NCI-H2196 (cell line): ENCODE results near the gene FIBCD1.
"Not testable (repeated sequence)": the region's sequence is repeated elsewhere in the genome, so short reads cannot be mapped to it uniquely, and the experiment has no call there.

Experiments used
- DNase-seq: peaks from one replicate; lab custom pipeline; 2025; ENCODE audit not compliant: unreplicated experiment; lab: John Stamatoyannopoulos, UW

The FIBCD1 gene

DNA sequence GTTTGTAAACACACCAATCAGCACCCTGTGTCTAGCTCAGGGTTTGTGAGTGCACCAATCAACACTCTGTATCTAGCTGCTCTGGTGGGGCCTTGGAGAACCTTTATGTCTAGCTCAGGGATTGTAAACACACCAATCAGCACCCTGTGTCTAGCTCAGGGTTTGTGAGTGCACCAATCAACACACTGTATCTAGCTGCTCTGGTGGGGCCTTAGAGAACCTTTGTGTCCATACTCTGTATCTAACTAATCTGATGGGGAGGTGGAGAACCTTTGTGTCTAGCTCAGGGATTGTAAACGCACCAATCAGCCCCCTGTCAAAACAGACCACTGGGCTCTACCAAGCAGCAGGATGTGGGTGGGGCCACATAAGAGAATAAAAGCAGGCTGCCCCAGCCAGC, 28.4 kb downstream of the FIBCD1 start:
- DNase-seq = not testable (repeated sequence)

DNA sequence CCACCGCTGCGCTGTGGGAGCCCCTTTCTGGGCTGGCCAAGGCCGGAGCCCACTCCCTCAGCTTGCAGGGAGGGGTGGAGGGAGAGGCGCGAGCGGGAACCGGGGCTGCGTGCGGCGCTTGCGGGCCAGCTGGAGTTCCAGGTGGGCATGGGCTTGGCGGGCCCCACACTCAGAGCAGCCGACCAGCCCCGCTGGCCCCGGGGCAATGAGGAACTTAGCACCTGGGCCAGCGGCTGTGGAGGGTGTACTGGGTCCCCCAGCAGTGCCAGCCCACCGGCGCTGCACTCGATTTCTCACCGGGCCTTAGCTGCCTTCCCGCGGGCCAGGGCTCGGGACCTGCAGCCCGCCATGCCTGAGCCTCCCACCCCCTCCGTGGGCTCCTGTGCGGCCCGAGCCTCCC, 29.0 kb downstream of the FIBCD1 start:
- not testable (repeated sequence) for DNase-seq

DNA sequence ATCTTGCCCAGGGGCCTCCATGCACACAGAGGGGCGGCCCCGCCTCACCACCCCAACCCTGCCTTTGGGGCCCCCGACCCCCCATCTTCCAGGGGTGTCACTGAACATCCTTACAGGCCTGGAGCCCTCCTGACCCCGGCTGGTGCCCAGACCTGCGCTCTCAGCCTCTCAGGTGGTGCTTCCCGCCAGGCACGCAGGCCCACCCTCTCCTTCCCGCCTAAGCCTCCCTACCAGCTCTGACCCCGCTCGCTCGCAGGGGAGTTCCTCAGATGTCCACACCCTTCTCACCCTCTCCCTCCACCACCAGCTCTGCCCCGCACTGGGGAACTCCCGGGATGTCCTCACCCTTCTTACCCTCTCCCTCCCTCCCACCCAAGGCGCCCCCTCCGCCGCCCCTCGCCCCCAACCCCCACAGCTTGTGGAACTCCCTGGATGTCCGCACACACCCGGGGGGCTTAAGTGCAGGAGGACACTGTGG, 30.1 kb downstream of the FIBCD1 start:
- no peak for DNase-seq

DNA sequence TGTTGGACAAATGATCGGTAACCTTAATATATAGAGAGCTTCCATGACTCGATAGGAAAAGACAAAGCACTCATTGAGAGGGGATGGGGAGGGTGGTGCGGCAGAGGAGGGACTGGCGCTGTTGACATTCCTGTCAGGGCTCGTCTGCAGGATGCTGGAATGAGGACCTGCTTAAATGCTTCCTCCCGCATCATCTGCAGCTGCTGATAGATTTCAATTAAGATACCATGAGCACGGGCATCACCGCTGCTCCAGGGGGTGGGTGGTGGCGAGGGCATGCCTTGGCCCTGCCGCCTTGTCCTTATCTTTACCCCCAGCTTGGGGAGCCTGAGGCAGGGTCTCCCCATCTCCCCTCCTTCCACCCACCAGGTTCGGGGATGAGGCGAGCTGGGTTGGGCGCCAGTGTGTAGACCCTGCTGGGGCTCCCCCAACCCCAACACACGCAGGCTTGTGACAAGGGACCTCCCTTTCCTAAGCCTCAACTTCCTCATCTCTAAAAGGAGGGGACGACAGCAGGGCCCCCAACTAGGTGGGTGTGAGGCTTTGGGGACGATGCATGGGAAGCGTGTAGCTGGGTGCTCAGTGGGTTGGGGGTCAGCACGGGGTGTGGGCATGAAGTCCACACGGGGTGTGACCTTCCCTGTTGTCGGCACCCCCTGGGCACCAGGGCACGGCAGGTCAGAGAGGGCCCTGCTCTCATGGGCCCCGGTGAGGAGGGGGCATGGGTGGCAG, 30.7 kb downstream of the FIBCD1 start:
- no peak for DNase-seq

DNA sequence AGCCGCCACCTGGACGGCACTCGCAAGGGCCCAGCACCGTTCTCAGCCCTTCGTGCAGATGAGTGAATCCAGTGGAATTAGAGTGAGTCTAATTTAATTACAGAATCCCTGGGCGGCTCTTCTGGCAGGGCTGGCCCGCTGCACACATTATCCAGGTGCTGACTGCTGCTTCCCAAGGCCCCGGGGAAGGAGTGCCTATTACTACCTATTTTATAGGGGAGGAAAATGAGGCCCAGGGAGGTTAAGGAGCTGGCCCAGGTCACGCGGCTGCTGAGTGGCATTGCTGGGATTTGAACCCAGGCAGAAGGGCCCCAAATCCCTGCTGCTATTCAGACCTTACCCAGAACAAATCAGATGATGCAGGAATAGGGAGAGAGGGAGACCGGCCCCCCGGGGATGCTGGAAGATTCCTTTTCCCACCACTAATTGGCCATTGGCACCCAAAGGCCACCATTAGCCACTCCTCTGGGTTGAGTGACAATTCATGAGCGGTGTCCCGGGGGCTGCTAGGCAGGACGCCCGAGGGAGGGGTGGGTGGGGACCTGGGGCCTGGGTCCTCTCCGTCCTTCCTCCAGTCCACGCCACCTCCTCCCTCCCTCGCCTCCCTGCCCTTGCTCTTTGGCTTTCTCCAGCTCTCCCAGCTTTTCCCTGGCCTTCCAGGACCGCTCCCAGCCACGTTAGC, 32.2 kb downstream of the FIBCD1 start:
- no peak for DNase-seq

DNA sequence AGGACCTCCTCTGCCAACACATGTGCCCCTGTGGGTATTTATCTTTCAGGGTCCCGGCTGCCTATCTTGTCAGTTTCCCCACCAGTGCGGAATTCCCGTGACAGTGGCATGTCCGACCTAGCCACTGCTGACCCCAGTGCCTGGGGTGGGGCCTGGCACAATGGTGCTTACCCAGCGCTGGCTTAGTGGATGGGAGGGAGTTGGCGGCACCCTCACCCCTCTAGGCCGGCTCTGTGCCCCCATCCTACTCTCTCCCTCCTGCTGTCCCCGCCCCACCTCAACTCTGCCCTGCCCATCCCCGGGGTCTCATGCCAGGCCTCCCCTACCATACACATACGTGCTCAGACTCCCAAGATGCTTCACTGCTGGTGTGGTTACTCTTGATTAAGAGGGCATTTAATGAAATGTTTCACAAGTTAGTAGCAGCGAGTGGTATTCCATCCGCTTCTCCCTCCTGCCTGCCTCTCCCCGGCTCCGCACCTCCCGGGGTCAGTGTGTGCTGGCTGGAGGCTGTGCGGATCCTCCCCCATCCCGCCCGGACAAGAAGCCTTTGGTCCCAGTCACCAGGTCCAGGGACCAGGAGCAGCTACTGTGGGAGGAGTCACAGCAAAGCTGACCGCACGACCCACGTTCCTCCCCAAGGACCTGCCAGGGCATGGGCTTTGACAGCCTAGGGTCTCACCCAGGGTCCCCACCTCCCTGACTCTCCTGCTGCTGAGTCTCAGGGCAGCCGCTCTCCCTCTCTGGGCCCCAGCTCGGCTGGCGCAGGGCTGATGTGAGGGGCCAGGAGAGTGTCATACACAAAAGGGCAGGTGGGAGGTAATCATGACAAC, 32.9 kb downstream of the FIBCD1 start:
- no peak for DNase-seq

DNA sequence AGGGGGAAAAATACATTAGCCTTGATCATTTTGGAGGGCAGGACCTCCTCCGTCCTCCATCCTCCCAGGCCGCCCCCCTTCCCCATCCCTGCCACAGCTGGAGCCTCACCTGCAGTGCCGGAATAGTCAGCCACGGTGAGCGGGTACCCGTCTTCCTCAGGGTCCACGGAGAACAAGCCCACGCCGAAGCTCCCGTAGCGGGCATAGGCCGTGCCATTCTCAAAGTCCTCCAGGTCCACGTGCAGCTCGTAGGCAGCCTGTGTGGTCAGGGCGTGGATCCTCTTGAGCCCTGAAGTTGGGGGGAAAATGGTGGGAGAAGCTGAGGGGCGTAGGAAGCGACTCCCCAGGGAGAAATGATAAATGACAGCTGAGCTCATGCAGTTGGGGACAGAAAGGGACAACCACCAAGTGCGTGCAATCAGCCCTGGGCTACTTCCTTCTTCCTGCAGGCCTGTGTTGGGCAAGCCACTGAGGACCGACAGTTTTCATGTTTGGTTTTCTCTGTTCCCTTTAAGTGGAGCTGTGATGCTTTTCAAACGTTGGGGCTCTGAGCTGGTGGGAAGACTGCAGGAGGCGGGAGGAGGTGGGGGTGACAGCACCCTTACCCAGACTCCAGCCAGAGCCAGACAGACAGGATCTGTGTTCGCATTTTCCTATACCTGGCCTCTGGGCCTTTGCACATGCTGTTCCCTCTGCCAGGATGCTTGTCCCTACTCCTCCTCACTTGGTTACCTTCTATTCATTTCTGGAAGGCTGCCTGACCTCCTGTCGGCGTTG, 33.7 kb downstream of the FIBCD1 start:
- no peak for DNase-seq

DNA sequence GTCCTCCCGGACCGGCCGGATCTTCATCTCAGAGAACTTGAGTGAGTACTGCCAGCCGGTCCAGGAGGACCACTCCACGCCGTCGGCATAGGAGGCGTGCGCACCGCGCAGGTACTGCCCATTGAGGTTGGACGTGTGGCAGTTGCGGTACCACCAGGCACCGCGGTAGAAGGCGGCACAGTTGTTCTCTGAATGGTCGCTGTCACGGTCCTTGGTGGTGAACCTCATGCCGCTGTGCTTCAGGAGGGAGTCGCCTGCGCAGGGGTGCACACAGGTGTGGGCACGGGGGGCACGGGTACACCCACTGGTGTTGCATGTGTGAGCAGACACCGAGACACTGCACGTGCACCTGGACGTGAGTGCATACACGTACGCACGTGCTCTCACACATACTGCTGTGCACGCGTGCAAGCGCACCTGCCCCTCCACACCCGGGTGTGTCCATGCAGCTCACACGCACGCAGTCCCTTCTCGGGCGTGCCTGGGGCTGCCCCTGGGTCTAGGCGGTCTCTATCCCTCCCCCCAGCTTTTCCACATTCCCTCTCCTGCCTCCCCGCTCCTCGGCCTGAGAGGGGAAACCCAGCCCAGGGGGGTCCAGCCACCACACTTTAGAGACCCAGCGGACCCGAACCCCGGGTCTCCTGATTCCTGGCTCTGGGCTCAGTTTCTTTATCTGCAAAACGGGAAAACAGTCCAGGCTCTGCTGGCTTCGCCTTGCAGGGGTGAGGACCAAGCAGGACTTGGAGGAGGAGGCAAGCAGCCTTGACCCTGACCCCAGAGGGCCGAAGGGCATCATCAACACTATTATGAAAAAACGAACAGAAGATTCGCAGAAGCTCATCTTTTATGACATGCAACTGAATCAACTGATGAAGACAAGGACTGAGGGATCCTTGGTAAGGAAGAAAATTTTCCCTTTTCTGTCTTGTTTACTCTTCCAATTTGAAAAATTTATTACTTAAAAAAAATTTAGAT, 34.7 kb downstream of the FIBCD1 start:
- DNase-seq = no peak

DNA sequence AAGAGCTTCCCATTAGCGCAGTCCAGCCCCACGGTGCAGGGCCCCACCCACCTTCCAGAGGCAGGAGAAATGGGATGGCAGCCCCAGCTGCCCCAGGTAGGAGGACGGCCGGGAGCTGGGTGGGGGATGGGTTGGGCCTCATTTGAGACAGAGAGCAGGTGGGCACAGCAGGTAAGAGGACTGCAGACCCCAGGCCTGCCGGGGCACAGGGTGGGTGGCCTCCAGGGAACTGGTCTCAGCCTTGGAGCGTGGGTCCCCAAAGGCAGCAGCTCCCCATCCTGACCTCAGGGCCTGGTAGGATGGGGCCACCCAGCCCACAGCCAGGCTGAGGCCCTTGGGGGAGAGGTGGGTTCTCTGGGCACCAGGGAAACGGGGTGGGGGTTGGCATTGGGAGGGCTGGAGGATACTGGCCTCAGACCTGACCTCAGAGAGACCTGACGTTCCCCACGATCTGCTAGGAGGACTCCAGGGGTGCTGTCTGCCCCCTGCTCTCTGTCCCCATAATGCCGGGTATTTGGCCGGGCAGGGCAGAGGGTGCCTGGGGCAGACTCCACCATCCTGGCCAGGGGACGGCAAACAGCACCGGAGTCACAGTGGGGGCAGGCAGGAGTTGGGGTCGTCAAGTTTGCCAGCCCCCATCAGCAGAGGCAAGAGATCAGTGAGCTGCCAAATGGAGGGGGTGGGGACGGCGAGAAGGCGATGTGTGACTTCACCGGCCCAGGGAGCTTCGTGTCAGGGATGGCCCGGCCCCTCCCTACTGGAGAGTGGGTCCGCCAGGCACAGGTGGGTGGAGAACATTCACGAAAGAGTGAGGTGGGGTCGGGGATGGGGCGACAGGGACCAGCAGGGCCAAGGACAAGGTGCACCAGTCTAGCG, 35.6 kb downstream of the FIBCD1 start:
- no peak for DNase-seq

DNA sequence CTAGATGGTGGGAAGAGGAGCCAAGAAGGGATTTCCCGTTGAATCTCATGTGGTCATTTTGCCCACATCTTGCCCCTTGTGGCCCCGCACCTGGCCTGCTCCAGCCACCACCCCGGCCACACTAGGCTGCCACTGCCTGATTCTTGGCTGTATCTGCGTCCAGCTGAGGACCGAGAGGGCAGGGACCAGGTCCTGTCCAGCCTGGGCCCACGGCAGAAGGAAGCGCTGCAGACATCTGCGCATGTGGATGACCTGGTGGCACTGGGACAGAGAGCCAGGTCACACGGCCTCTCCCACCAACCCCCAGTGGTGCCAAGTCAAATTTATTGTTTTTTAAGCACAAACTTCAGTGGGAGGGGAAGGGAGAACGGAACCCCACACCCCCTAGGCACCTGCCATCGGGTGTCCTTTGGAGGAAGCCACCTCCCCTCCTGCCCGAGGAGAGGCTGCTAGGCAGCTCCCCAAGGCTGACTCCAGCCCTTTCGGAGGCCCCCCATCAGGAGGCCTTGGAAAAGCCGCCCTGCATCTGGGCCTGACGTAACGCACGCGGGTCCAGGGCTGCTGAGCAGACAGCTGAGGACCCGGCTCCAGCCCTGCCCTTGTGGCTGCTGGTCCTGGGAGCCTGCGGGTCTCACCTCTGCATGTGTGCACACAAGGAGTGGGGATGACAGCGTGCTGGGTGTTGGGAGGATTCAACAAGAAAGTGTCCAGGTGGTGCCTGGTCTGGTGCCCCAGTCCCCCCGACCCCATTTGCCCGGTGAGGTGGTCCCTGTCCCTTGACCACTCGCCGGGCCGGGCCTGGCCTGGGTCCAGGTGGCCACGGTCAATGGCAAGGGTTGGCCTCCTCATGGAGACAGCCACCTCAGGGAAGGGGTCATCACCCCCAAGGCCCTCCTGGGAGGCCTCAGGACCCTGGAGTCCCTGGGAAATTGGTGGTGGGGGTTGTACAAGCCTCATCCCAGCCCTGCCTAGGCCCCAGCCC, 36.6 kb downstream of the FIBCD1 start:
- no peak for DNase-seq

DNA sequence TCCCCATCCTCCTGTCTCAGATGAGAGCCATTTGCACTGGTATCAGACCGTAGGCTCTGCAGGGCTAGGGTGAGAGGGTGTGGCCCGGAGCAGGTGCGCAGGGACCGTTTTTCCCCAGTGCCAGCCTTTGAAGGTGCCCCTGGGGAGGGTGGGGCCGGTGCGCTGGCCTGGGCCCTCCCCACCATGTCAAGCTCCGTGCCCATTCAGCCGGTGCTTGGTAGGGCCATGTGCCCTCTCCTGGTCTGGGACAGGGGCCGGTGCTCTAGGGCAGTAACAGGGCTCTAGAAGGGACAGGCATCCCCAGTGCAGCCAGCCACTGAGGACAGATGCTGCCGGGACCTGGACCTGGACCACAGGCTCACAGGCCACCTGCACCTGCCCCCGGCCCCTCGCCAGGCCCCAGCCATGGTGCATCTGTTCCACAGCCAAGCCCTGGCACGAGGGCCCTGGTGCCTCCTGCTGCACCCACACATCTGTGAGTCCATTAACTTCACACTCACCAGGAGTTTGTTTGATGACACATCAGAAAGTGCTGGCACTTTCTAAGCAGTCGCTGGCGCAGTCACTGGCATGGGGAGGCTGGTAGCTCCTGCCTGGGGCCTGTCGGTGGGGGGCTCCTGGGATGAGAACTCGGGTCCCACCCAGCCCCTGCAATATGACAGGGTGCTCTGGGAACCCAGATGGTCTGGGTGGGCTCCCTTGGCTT, 37.4 kb downstream of the FIBCD1 start:
- no peak for DNase-seq

DNA sequence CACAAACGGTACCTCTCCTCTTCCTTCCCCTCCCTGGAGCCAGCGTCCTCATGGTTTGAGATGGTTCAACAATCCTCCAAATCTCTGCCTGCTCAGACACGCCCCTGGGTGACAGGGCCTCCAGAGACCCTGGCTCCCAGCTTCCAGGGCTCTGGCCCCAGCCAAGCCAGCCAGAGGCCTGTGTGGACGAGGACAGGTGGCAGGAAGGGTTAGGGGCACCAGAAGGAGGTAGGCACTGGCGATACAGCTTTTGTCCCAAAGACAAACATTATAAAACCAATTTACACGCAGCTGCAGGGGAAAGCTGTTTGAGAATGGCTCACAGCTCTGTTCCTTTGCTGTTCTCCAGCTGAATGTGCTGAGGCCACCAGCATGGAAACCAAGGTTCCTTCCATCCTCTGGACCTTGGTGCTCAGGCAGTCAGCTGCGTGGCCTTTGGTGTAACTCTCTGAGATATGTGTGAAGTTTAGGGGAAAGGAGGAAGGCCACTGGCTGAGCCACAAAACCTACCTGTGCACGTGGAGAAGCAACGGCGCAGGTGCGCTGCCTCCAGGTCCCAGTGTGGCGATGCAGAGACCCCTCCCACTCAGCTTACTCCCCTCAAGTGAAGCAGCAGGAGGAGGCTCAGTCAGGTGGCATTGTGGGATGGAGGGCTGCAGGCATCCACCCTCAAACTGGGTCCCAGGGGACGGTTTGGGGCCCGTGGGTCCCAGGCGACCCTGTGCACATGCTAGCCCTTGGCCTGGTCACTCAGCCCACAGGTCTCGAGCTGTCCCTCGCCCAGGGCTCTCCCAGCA, 38.1 kb downstream of the FIBCD1 start:
- DNase-seq = no peak

DNA sequence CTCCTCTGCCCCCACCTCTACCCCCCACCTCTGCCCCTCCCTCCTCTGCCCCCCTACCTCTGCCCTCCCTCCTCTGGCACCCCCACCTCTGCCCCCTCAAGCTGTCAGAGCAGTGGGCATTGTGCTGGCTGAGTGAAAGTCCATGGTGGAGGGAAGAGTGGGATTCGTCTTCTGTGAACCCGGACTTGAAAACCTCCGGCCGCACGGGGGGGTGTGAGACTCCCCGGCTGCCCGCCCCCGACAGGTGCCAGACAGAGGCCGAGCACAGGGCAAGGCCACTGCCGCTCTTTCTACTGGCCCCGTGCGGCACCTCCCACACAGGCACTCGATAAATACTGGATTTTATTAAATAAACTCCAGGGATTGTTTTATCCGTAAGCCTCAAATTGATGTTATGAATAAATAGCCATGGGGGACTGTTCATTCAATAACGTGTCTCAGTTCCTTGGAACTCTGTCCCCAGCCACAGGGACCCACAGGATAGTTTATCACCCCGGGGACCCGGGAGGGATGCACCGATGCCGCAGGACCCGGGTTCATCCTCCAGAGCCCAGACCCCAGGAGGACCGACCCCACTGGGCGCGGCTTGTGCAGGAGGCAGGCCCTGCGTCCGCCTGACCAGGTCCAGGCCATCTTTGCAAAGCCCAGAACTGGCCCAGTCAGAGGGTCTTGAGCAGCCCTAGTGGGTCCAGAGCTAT, 39.8 kb downstream of the FIBCD1 start:
- DNase-seq = no peak

DNA sequence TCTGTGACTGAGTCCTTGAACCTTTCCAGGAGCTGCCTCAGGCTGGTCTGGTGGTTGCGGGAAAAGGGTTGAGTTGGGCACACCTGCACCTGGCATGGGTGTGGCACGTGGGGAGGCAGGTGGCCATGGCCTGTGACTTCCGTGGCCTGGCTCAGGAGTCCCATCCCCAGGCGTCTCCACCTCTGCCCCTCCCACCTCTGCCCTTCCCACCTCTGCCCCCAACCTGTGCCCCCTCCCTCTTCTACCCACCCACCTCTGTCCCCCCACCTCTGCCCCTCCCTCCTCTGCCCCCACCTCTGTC, 40.5 kb downstream of the FIBCD1 start:
- DNase-seq = peak; percentile 12

DNA sequence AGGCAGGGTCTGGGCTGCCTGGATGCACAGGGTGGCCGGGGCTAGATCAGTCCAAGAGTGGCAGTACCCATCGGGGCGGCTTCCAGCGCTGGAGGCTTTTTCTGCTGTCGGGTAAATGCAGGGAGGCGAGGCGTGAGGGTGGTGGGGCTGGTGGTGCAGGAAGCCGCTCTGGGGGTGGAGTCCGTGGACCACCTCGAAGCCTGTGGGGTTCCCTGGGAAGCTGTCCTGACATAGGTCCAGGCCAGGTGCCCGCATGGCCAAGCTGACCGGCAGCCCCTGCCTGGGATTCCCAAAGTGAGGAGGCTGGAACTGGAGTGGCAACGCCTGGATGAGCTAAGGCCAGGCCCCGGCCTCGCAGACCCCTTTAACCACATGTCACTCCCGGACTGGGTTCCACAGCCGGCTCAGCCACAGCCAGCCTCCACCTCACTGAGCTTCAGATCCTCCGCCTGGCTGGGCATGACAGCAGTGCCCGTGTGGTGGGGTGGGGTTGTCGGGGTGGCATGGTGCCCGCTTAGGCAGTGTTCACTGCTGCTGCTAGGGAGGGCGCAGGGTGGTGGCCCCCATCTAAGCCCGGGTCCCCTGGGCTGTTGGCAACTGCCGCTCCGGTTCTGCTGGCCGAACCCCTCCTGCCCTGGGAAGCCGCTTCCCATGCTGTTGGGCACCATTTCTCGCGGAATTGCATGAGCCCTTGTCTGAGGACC, 41.0 kb downstream of the FIBCD1 start:
- no peak for DNase-seq
